ENCODE results near the gene TUBA3D. TPM values are rescaled to one million over a fixed set of nuclear protein-coding genes. Genes with fewer than 3 reads are reported as not detected.
"Not testable (repeated sequence)": the region's sequence is repeated elsewhere in the genome, so short reads cannot be mapped to it uniquely, and the experiment has no call there.

The TUBA3D gene
- total RNA-seq, 4 donors from 2014 or later: not detected

GRCh38 chr2:131480351-131480750 is 4.4 kb downstream of the TUBA3D start:
- H3K27me3 ChIP-seq; H3K27ac ChIP-seq; H3K4me3 ChIP-seq; DNase-seq (ENCODE audit: low spot score in 2 of 2); H3K9me3 ChIP-seq; H3K4me1 ChIP-seq: not testable (repeated sequence)
- WGBS, 2 donors: 96 to 99% methylated on average over 14 to 15 of the region's 20 CpGs
- peaks cover 0 to 44% (median 0%) of the 10 kb centered on the region in 3 donors for H3K36me3 ChIP-seq

DNA sequence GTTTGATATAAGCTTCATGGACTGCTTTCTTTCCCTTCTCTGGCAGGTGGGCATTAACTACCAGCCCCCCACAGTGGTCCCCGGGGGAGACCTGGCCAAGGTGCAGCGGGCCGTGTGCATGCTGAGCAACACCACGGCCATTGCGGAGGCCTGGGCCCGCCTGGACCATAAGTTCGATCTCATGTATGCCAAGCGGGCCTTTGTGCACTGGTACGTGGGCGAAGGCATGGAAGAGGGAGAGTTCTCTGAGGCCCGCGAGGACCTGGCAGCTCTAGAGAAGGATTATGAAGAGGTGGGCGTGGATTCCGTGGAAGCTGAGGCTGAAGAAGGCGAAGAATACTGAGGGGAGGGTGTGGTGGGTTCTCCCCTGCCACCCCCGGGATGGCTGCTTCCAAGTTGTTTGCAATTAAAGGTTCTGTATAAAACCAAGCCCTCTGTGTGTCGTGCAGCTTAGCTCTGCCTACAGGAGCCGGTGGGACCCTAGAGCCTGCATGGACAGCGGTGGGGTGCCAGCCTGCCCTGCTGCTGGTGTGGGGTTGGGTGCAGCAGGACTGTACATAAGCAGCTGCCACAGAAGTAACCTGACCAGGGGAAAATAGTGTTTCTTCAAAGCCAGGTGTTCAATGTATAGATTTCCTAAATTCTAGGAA is 6.7 kb downstream of the TUBA3D start:
- not testable (repeated sequence) for H3K9me3 ChIP-seq; H3K4me3 ChIP-seq; DNase-seq (ENCODE audit: low spot score in 2 of 2); H3K27me3 ChIP-seq; H3K27ac ChIP-seq; H3K4me1 ChIP-seq
- WGBS, 2 donors: 88 to 91% methylated on average over 19 of the region's 19 CpGs
- peaks cover 0 to 44% (median 0%) of the 10 kb centered on the region in 3 donors for H3K36me3 ChIP-seq

DNA sequence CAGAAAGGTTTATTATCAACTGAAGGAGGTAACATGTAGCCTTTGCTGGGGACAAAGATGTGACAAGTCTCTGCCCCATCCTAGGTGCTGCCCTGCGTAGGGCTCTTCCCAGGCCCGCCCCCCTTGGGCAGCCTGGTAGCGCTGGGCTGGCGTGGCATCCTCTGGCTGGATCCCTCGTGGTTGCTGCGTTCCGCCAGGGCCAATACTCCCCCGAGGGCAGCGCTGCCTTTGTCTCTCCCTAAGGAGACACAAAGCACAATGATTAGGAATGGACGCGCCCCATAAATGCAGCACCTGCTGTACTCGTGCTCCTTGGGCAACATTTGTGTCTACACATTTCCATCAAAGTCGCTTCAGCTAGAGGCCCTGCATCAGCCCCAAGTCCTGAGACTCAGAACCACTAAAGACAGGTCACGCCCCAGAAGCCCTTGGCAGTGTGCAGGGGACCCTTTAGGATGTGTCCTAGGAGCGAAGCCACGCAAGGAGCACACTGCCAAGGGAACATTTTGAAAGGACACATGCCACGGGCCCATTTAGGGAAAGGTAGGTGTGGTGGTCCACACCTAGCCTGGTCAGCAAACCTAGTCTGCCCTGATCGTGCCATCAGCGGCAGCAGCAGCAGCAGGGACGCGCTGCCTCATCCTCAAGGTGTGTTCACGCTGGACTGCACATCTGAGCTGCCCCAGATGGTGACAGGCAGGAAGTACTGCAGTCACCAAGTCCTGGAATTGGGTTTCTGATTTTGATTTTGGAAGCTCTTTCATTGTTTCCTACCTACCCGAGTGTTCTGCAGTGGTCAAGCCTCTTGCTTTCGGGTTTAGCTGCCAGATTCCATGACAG is 8.3 kb downstream of the TUBA3D start:
- not testable (repeated sequence) for DNase-seq (ENCODE audit: low spot score in 2 of 2); H3K4me1 ChIP-seq; H3K9me3 ChIP-seq; H3K4me3 ChIP-seq; H3K27me3 ChIP-seq; H3K27ac ChIP-seq
- 93 to 95% methylated on average over 18 to 23 of the region's 24 CpGs for WGBS, 2 donors
- H3K36me3 ChIP-seq: peaks cover 0 to 44% (median 0%) of the 10 kb centered on the region in 3 donors

DNA sequence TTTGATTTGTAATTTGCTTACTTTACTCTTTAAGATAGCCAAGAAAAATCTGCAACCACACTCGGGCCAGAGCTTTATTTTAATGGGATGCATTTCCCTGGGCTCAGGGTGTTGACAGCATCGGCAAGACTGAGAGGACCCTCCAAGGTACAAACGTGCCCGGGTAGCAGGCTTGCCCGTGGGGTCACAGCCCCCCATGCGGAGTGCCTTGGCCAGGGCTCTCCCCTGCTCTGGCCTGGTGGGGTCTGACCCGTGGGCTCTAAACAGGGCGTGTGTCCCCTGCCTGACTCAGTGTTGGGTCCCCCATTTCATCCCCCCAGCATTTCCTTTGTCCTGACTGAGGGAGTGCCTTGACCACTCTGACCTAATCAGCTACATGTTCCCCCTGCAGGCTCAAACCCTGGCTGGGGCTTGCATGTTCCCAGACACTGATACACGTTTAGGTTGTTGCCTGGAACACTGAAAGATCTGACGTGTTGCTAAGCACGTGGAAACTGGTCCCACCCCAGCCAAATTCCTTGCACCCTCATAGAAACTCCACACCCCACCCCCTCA is 9.1 kb downstream of the TUBA3D start:
- H3K27me3 ChIP-seq; H3K4me3 ChIP-seq; H3K9me3 ChIP-seq; H3K4me1 ChIP-seq; DNase-seq (ENCODE audit: low spot score in 2 of 2); H3K27ac ChIP-seq: not testable (repeated sequence)
- H3K36me3 ChIP-seq: peaks cover 0 to 39% (median 0%) of the 10 kb centered on the region in 3 donors
- 78 to 80% methylated on average over 10 to 11 of the region's 11 CpGs for WGBS, 2 donors

GRCh38 chr2:131486201-131486902 is 10.4 kb downstream of the TUBA3D start:
- not testable (repeated sequence) for H3K27ac ChIP-seq; H3K27me3 ChIP-seq; DNase-seq (ENCODE audit: low spot score in 2 of 2); H3K4me3 ChIP-seq; H3K9me3 ChIP-seq
- Histone ChIP-seq H3K4me1 (peaks cover 0 to 18% (median 3%) of the 10 kb centered on the region in 4 donors), H3K36me3 (peaks cover 0 to 38% (median 0%) of the 10 kb centered on the region in 3 donors)
- 91 to 96% methylated on average over 12 to 14 of the region's 14 CpGs for WGBS, 2 donors

DNA sequence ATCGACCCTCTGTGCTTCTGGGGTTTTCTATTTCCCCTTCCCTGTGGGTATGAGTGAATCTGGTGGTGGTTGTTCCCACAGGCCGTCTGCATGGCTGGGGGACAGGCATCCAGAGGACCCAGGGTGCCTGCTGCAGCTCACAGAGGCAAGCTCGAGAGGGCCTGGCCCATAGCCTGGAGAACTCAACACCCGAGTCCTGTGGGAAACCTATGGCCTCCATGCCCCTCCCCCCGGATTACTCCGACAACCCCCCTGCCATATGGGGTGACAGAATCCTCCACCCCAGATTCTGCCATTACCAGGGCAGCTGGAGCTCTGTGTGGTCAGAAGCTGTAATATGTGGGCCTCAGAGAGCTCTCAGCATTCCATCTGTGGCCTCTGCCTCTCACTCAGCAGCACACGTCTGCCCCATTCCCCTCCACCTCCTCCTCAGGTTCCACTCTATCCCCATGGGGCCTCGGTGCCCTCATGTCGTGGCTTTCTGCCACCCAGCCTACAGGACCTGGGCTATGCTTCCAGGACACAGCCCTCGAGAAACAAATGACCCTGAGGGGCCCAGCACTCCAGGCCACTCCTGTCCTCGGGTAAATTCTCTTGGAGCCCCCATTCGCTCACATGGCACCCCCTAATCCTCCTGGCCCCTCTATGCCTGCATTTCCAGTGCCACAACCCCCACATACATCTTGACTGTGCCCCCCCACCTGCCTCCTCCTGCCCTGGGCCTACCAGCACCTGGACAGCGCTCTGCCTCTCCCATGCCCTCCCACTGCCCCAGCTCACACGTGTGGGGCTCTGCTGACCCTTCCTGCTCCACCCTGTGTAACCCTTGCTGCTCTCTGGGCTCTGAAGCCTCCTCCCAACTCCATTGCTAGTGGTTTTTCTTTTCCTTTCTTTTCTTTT is 12.6 kb downstream of the TUBA3D start:
- H3K4me1 ChIP-seq: peaks cover 0 to 20% (median 3%) of the 10 kb centered on the region in 4 donors
- H3K9me3 ChIP-seq: no peaks in the 10 kb centered on the region
- DNase-seq (ENCODE audit: low spot score in 2 of 2): no peak
- H3K27ac ChIP-seq: no peak overlapping the region
- H3K36me3 ChIP-seq: peaks cover 0 to 25% (median 0%) of the 10 kb centered on the region in 3 donors
- no peaks in the 10 kb centered on the region for H3K27me3 ChIP-seq
- WGBS, 2 donors: 75 to 78% methylated on average over 12 to 14 of the region's 14 CpGs
- TF ChIP-seq, protein P1, sequence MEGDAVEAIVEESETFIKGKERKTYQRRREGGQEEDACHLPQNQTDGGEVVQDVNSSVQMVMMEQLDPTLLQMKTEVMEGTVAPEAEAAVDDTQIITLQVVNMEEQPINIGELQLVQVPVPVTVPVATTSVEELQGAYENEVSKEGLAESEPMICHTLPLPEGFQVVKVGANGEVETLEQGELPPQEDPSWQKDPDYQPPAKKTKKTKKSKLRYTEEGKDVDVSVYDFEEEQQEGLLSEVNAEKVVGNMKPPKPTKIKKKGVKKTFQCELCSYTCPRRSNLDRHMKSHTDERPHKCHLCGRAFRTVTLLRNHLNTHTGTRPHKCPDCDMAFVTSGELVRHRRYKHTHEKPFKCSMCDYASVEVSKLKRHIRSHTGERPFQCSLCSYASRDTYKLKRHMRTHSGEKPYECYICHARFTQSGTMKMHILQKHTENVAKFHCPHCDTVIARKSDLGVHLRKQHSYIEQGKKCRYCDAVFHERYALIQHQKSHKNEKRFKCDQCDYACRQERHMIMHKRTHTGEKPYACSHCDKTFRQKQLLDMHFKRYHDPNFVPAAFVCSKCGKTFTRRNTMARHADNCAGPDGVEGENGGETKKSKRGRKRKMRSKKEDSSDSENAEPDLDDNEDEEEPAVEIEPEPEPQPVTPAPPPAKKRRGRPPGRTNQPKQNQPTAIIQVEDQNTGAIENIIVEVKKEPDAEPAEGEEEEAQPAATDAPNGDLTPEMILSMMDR (IDR thresholded peaks at IDR 0.05): no peak
- TF ChIP-seq POLR2A (IDR thresholded peaks at IDR 0.05): no peak
- no peak for TF ChIP-seq EP300 (IDR thresholded peaks at IDR 0.05)
- H3K4me3 ChIP-seq: no peak overlapping the region

DNA sequence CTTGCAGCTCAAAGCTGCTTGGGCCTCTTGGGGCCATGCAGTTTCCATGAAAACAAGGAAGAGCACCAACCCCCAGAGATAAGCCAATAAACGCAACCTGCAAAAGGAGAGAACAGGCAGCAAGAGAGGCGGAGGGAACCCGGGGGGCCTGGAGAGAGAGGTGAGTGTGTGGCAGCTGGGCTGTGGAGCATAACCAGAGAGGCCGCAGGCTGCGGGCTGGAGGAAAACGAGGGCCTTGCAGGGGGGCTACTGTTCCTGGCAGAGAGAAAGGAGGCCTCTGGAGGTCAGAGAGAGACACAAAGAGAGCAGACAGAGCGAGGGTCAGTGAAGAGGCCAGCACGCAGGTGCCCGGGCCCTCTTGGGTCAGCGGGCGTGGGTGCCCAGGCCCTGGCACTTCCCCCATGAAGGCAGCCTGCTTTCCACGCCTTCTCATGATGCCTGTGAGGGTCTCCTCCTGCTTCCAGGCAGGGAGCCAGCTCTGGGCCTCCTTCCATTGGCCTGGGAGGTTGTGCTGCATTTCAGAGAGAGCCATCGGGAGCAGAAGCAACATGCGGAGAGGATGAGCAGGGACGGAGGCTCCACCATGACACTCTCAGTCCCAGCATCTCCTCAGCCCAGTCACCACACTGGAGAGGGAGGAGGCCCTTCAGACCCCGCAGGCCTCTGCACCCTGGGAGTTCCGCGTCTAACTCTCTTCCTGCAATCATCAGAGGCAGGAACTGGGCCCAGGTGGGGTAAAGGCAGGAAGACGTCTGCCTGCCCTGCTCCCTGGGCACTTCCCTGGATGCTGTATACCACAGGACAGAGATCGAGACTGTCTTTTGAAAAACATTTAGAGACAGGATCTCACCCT is 14.9 kb downstream of the TUBA3D start:
- not testable (repeated sequence) for DNase-seq (ENCODE audit: low spot score in 2 of 2); H3K36me3 ChIP-seq; H3K27me3 ChIP-seq; H3K9me3 ChIP-seq
- Histone ChIP-seq H3K4me1 (peaks cover 0 to 36% (median 10%) of the 10 kb centered on the region in 4 donors), H3K27ac (peak overlapping the region in 3 of 4 donors; percentile 10 to 67 (median 38)), H3K4me3 (peak overlapping the region in 3 of 4 donors; percentile 40 to 98 (median 77))
- WGBS, 2 donors: 64 to 70% methylated on average over 20 of the region's 20 CpGs

- not testable (repeated sequence) for H3K36me3 ChIP-seq; H3K9me3 ChIP-seq; DNase-seq (ENCODE audit: low spot score in 2 of 2); H3K27me3 ChIP-seq
- 30 to 31% methylated on average over 9 to 15 of the region's 22 CpGs for WGBS, 2 donors
- Histone ChIP-seq H3K4me1 (peaks cover 0 to 36% (median 10%) of the 10 kb centered on the region in 4 donors), H3K4me3 (peak overlapping the region; percentile 40 to 98 (median 72)), H3K27ac (peak overlapping the region in 3 of 4 donors; percentile 10 to 67 (median 38))
Observed at GRCh38 chr2:131491469-131491836, 15.5 kb downstream of the TUBA3D start.

GRCh38 chr2:131492015-131492417 is 16.1 kb downstream of the TUBA3D start, which contains the start of gene MZT2A:
Gene MZT2A (minus strand): TSS chr2:131492397. CDS start chr2:131492376, 21 bp downstream.
- not testable (repeated sequence) for H3K36me3 ChIP-seq; DNase-seq (ENCODE audit: low spot score in 2 of 2); H3K27me3 ChIP-seq; H3K9me3 ChIP-seq
- H3K4me1 ChIP-seq: peaks cover 0 to 36% (median 10%) of the 10 kb centered on the region in 4 donors
- peak within 1 kb of the TSS; percentile 62 to 94 (median 88) for H3K27ac ChIP-seq
- H3K4me3 ChIP-seq: peak within 1 kb of the TSS; percentile 67 to 98 (median 86)
- WGBS, 2 donors: 1% methylated on average over 31 of the region's 53 CpGs; no CpG with 5 or more reads in 1 of the 2 donors

Data from tibial nerve (tissue), 4 donors.